Bronchial smooth muscle cell (primary cell): ENCODE measurements around the gene DEFB108B. TPM values are rescaled to one million over a fixed set of nuclear protein-coding genes. Genes with fewer than 3 reads are reported as not detected.

ENCODE experiments used
- total RNA-seq: library from RNA; depleted of rRNA; stranded (reverse); fragments of >200 nt; gene quantifications from 2 replicates; pipeline ENCODE4 v1.2.1, GENCODE V29; 2014

Gene DEFB108B
- not detected in 2 replicates for total RNA-seq

GRCh38 chr11:71832811-71833210, at the start of gene DEFB108B:
DEFB108B (plus strand) TSS chr11:71833200; CDS start chr11:71833200, 0 bp downstream.

GRCh38 chr11:71878059-71878458, 45.1 kb downstream of the DEFB108B start, which contains the start of gene DEFB131B:
DEFB131B (plus strand) TSS chr11:71878453; CDS start chr11:71878453, 0 bp downstream.

Other genes with a start within 250 kb of the DEFB108B start
- not detected in 2 replicates for gene DEFB131B, start 45.3 kb downstream of the DEFB108B start, total RNA-seq
- 6.9 and 7.6 TPM in 2 replicates for gene XNDC1N, start 95.4 kb downstream of the DEFB108B start, total RNA-seq
- gene RNF121, start 95.8 kb downstream of the DEFB108B start, total RNA-seq: 33.4 and 44.8 TPM in 2 replicates
- 1.3 and 2.0 TPM in 2 replicates for gene IL18BP, start 165.7 kb downstream of the DEFB108B start, total RNA-seq
- 154 and 194 TPM in 2 replicates for gene NUMA1, start 247.3 kb downstream of the DEFB108B start, total RNA-seq
- 3.9 and 13.5 TPM in 2 replicates for gene LRRC51, start 247.7 kb downstream of the DEFB108B start, total RNA-seq